ENCODE measurements around the gene CEACAM3. TPM values are rescaled to one million over a fixed set of nuclear protein-coding genes. Genes with fewer than 3 reads are reported as not detected.

Gene CEACAM3
- total RNA-seq, 1 experiment from 2014 or later: not detected

DNA sequence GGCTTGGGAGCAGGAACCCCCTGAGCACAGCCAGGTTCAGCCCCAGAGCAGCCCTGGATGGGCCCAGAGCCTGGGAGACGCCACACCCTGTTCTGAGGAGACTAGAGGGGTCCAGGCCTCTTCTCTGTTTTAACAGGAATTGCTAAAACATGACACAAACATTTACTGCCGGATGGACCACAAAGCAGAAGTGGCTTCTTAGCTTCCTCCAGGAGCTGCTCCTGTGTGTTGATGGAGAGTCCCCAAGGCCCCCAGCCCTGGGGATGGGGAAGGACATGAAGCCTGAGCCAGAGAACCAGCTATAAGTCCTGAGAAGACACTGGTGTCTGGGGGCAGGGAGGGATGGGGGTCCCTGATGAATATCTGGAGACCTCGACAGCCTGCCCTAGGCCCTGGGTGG, 14.6 kb downstream of the CEACAM3 start:
- no CpG with 5 or more reads among the region's 3 CpGs for WGBS (ENCODE audit: extremely low coverage, insufficient read length, low lambda C conversion rate)
- peaks cover 6% of the 10 kb centered on the region; the same call in 1 of the 2 replicates for H3K27me3 Mint-ChIP-seq (ENCODE audit: low read depth)
- H3K36me3 Mint-ChIP-seq (ENCODE audit: insufficient read depth in 1 of 3, low read depth in 3 of 3): peaks cover 4 to 32% (median 5%) of the 10 kb centered on the region in 3 experiments; a peak in 4 of 7 replicates

More for the DNA sequence above, 14.6 kb downstream of the CEACAM3 start:
- no peak overlapping the region for H4K5ac ChIP-seq (ENCODE audit: insufficient read length, low read depth, low read length)
- H4K8ac ChIP-seq (replicated peaks; ENCODE audit: insufficient read length, low read depth, low read length): no peak overlapping the region
- no peaks in the 10 kb centered on the region for H3K79me1 ChIP-seq (ENCODE audit: insufficient read depth, low read depth, low read length, poor library complexity, severe bottlenecking)
- no peak for DNase-seq
- H3K23me2 ChIP-seq (ENCODE audit: insufficient read length, low read depth, low read length, poor library complexity, severe bottlenecking): no peaks in the 10 kb centered on the region
- H3K9ac ChIP-seq (ENCODE audit: extremely low read depth, insufficient read length, low read length): no peak overlapping the region
- H3K9me3 ChIP-seq (ENCODE audit: control insufficient read depth, low read depth, low read length): no peaks in the 10 kb centered on the region
- no peak overlapping the region for H2BK5ac ChIP-seq (ENCODE audit: insufficient read length, low read length)
- no peak overlapping the region for H3K4ac ChIP-seq (ENCODE audit: low read depth, low read length)
- H3K56ac ChIP-seq (ENCODE audit: insufficient read length, low read depth, low read length): no peak overlapping the region
- H3K27ac ChIP-seq (ENCODE audit: insufficient read length, low read depth, low read length): no peak overlapping the region
- no peak overlapping the region for H2AFZ ChIP-seq (ENCODE audit: low read length)
- H3K4me3 Mint-ChIP-seq: no peak overlapping the region
- H3K14ac ChIP-seq (ENCODE audit: insufficient read depth, low read length): no peak overlapping the region
- no peaks in the 10 kb centered on the region for H3K4me1 ChIP-seq (ENCODE audit: insufficient read depth, low read length)
- TF ChIP-seq, protein P1, sequence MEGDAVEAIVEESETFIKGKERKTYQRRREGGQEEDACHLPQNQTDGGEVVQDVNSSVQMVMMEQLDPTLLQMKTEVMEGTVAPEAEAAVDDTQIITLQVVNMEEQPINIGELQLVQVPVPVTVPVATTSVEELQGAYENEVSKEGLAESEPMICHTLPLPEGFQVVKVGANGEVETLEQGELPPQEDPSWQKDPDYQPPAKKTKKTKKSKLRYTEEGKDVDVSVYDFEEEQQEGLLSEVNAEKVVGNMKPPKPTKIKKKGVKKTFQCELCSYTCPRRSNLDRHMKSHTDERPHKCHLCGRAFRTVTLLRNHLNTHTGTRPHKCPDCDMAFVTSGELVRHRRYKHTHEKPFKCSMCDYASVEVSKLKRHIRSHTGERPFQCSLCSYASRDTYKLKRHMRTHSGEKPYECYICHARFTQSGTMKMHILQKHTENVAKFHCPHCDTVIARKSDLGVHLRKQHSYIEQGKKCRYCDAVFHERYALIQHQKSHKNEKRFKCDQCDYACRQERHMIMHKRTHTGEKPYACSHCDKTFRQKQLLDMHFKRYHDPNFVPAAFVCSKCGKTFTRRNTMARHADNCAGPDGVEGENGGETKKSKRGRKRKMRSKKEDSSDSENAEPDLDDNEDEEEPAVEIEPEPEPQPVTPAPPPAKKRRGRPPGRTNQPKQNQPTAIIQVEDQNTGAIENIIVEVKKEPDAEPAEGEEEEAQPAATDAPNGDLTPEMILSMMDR (conservative IDR thresholded peaks at IDR 0.05): no peak
- H2BK120ac ChIP-seq (ENCODE audit: low read depth, low read length, poor library complexity, severe bottlenecking): no peak overlapping the region
- no peak overlapping the region for H2BK12ac ChIP-seq (ENCODE audit: insufficient read length, low read depth, low read length)
- no peaks in the 10 kb centered on the region for H3K4me1 Mint-ChIP-seq
- H3K79me2 ChIP-seq (ENCODE audit: insufficient read depth, low read length): no peaks in the 10 kb centered on the region
- H3K9me3 Mint-ChIP-seq: peaks cover 22 to 98% of the 10 kb centered on the region in 2 experiments
- no peaks in the 10 kb centered on the region for H4K20me1 ChIP-seq (ENCODE audit: control insufficient read depth, insufficient read depth, insufficient read length)
- H2AK5ac ChIP-seq (ENCODE audit: insufficient read length, low read length): no peak overlapping the region
- no peak overlapping the region for H4K91ac ChIP-seq (ENCODE audit: insufficient read length, low read depth, low read length)
- H2BK20ac ChIP-seq (ENCODE audit: low read depth, low read length, poor library complexity, severe bottlenecking): no peak overlapping the region
- no peak overlapping the region for H2BK15ac ChIP-seq (ENCODE audit: low read depth, low read length)
- H3T11ph ChIP-seq (ENCODE audit: low read length): no peak overlapping the region
- H3K18ac ChIP-seq (ENCODE audit: insufficient read length, low read depth, low read length): no peak overlapping the region
- H3K27ac Mint-ChIP-seq: no peak overlapping the region
- H3K23ac ChIP-seq (ENCODE audit: insufficient read length, low read depth, low read length): no peak overlapping the region
- no peak overlapping the region for H3K4me2 ChIP-seq (ENCODE audit: insufficient read depth, insufficient read length, low read length)
- H3K27me3 ChIP-seq (ENCODE audit: insufficient read depth, low read length): no peaks in the 10 kb centered on the region; the same call in 1 of the 2 replicates
